Activated gamma-delta T cell (primary cell): Measurements from ENCODE around the gene PRR12.
"Not testable (repeated sequence)": the region's sequence is repeated elsewhere in the genome, so short reads cannot be mapped to it uniquely, and the experiment has no call there.

Source experiments
- DNase-seq: peaks from one replicate; lab custom pipeline; 2025; lab: John Stamatoyannopoulos, UW

The PRR12 gene

GRCh38 chr19:49616532-49616931 lies 25.6 kb downstream of the PRR12 start:
- no peak for DNase-seq

- no peak for DNase-seq
Observed at GRCh38 chr19:49616945-49617344, 26.0 kb downstream of the PRR12 start.

GRCh38 chr19:49617860-49618259 lies 26.9 kb downstream of the PRR12 start:
- not testable (repeated sequence) for DNase-seq

GRCh38 chr19:49624967-49625910 lies 34.3 kb downstream of the PRR12 start:
- no peak for DNase-seq

- DNase-seq, result no peak
Observed at GRCh38 chr19:49626226-49626625, 35.2 kb downstream of the PRR12 start.

- DNase-seq, result no peak
Observed at GRCh38 chr19:49629659-49630058, 38.7 kb downstream of the PRR12 start.

- DNase-seq, result no peak
Observed at GRCh38 chr19:49631014-49631588, 40.1 kb downstream of the PRR12 start.

- DNase-seq, result no peak
Observed at GRCh38 chr19:49631610-49632192, 40.7 kb downstream of the PRR12 start.

GRCh38 chr19:49632576-49632975 lies 41.6 kb downstream of the PRR12 start:
- DNase-seq, result no peak

GRCh38 chr19:49633273-49633672 lies 42.3 kb downstream of the PRR12 start:
- not testable (repeated sequence) for DNase-seq

GRCh38 chr19:49635530-49636232 lies 44.7 kb downstream of the PRR12 start:
- DNase-seq, result no peak

- no peak for DNase-seq
Observed at GRCh38 chr19:49636233-49636932, 45.4 kb downstream of the PRR12 start.

GRCh38 chr19:49637821-49638738 lies 47.1 kb downstream of the PRR12 start:
- DNase-seq, result no peak

- no peak for DNase-seq
Observed at GRCh38 chr19:49639401-49640112, 48.6 kb downstream of the PRR12 start.

GRCh38 chr19:49640113-49640898 lies 49.3 kb downstream of the PRR12 start, which contains the start of gene RRAS:
TSS of gene RRAS (minus strand) at chr19:49640143. CDS start at chr19:49640098, 45 bp downstream.
- DNase-seq, result peak; percentile 95

GRCh38 chr19:49641688-49642491 lies 50.9 kb downstream of the PRR12 start, which contains the start of gene SCAF1:
TSS of gene SCAF1 (plus strand) at chr19:49642209. CDS start at chr19:49645027, 2,818 bp downstream.
- peak; percentile 100 for DNase-seq

GRCh38 chr19:49642492-49643035 lies 51.6 kb downstream of the PRR12 start:
- DNase-seq, result no peak

- DNase-seq, result no peak
Observed at GRCh38 chr19:49643466-49643865, 52.5 kb downstream of the PRR12 start.
